Measurements from ENCODE around the gene PARP16.
"Not testable (repeated sequence)": the region's sequence is repeated elsewhere in the genome, so short reads cannot be mapped to it uniquely, and the experiment has no call there.

The PARP16 gene

GRCh38 chr15:65275728-65276126 lies 11.0 kb downstream of the PARP16 start:
- DNase-seq (ENCODE audit: low spot score) = no peak

- no peak for DNase-seq (ENCODE audit: low spot score)
These were observed 11.5 kb downstream of the PARP16 start for GRCh38 chr15:65275104-65275727.

- peak; percentile 83 for DNase-seq (ENCODE audit: low spot score)
These were observed 15.7 kb downstream of the PARP16 start for GRCh38 chr15:65270811-65271545.

GRCh38 chr15:65268411-65268810 lies 18.3 kb downstream of the PARP16 start:
- DNase-seq (ENCODE audit: low spot score) = no peak

GRCh38 chr15:65266469-65266868 lies 20.2 kb downstream of the PARP16 start:
- DNase-seq (ENCODE audit: low spot score) = no peak

GRCh38 chr15:65264863-65265430 lies 21.7 kb downstream of the PARP16 start:
- DNase-seq (ENCODE audit: low spot score) = peak; percentile 27

- no peak for DNase-seq (ENCODE audit: low spot score)
These were observed 23.4 kb downstream of the PARP16 start for GRCh38 chr15:65263313-65263712.

GRCh38 chr15:65260968-65261367 lies 25.7 kb downstream of the PARP16 start:
- no peak for DNase-seq (ENCODE audit: low spot score)

GRCh38 chr15:65259367-65259797 lies 27.3 kb downstream of the PARP16 start:
- DNase-seq (ENCODE audit: low spot score) = no peak

GRCh38 chr15:65258375-65259262 lies 28.1 kb downstream of the PARP16 start:
- no peak for DNase-seq (ENCODE audit: low spot score)

GRCh38 chr15:65255486-65256140 lies 31.1 kb downstream of the PARP16 start:
- DNase-seq (ENCODE audit: low spot score) = no peak

GRCh38 chr15:65254758-65255157 lies 31.9 kb downstream of the PARP16 start:
- no peak for DNase-seq (ENCODE audit: low spot score)

GRCh38 chr15:65254356-65254755 lies 32.3 kb downstream of the PARP16 start:
- no peak for DNase-seq (ENCODE audit: low spot score)

- DNase-seq (ENCODE audit: low spot score) = no peak
These were observed 37.0 kb downstream of the PARP16 start for GRCh38 chr15:65249641-65250040.

- no peak for DNase-seq (ENCODE audit: low spot score)
These were observed 38.0 kb downstream of the PARP16 start for GRCh38 chr15:65248511-65249255.

- no peak for DNase-seq (ENCODE audit: low spot score)
These were observed 39.7 kb downstream of the PARP16 start for GRCh38 chr15:65246939-65247338.

GRCh38 chr15:65246026-65246714 lies 40.5 kb downstream of the PARP16 start:
- DNase-seq (ENCODE audit: low spot score) = no peak

GRCh38 chr15:65245096-65245856 lies 41.4 kb downstream of the PARP16 start:
- no peak for DNase-seq (ENCODE audit: low spot score)

- DNase-seq (ENCODE audit: low spot score) = no peak
These were observed 42.0 kb downstream of the PARP16 start for GRCh38 chr15:65244638-65245037.

- not testable (repeated sequence) for DNase-seq (ENCODE audit: low spot score)
These were observed 50.2 kb downstream of the PARP16 start for GRCh38 chr15:65236443-65236842.
